Stimulated activated CD4-positive, alpha-beta T cell treated with anti-CD3 and anti-CD28 coated beads, Interleukin-12 subunit alpha, Interleukin-12 subunit beta, amount 100 ng/mL, for 48 hours (primary cell): Measurements from ENCODE around the gene ALDH1A3.

Experiments
- DNase-seq, 3 donors: peaks; one replicate each; pipeline ENCODE4 v3.0.0-alpha.2; 2020; ENCODE audit warnings: low read depth in 2 of 3, low spot score in 1 of 3

Gene ALDH1A3

DNA sequence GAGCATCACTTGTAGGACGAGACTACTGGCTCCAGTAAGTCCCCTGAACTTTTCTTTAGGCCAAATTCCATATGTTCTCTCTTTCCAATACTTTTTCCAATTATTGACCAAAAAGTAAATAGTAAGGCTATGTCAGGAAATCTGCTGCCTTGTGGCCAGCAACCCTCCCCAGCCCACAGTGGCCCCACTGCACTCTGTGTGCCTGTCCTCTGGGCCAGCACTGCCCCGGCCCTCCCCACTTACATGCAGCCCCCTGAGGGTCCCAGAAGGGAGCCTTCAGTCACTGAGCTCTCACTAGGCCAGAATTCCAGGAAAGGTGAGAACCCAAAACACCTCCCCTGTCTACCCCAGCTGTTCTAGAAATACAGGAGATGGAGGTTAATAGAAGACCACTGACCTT is 21.3 kb upstream of the ALDH1A3 start:
- DNase-seq: no peak

DNA sequence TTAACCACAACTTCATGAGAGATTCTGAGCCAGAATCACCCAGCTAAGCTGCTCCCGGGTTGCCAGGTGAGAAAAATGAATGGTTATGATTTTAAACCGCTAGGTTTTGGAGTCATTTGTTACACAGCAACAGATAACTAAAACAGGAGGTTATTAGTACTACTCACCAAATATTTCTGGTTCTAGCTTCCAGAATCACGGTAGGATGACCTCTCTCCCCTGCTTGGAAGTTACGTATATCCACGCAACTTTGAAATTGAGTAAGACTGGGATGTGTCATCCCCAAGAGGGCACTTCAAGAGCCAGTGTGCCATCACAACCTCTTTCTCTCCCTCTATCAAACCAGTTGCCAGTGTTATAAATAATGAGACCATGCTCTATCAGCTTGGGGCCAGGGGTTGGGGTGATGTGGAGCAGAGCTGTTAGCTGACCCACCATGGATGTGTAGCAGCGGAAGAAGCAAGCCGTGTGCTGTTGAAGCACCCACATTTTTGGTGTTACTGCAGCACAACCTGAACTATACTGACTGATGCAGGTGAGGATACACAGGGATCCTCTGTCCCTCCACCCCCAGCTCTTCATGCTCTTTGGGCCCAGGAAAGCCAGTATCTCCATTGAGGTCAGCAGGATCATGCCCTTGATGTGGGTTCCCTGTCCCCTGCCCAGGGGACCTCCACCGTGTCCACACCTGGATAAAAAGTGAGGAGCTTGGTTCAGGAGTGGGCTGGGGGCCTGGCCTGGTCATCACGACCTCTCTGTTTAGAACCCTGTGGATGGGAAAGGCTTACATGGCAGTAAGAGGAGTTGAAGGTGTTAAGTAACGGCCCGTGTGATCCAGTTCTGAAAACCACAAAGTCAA is 19.4 kb upstream of the ALDH1A3 start:
- no peak for DNase-seq

DNA sequence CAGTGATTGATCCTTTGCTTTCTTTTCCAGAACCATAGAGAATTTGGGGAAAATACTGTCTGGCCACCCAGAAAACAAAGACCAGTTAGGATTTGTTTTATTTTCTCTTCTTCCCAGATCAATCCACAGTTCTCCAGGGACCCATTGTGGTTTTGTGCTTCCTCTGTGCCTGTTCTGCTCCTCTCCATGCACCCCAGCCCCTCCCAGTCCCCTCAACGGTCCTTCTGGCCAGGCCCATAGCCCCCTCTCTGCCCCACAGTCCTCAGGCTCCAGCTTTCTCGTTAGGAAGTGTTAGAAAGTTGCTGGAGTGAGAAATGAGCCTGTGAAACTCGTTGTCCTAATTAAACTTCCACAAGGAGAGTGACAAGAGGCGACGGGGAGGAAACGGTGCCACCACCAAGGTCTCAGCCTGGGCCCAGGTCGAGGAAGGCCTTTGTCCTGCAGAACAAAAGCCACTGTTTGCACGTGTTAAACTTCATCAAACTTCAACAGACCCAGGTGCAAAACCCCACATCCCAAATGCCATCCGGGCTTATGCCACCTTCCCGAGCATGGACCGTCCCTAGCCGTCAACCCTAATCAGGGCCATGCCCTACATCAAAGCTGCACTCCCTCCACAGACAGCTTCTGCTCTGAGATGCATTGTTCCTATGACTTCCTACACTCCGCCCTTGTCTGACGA is 18.7 kb upstream of the ALDH1A3 start:
- no peak for DNase-seq

DNA sequence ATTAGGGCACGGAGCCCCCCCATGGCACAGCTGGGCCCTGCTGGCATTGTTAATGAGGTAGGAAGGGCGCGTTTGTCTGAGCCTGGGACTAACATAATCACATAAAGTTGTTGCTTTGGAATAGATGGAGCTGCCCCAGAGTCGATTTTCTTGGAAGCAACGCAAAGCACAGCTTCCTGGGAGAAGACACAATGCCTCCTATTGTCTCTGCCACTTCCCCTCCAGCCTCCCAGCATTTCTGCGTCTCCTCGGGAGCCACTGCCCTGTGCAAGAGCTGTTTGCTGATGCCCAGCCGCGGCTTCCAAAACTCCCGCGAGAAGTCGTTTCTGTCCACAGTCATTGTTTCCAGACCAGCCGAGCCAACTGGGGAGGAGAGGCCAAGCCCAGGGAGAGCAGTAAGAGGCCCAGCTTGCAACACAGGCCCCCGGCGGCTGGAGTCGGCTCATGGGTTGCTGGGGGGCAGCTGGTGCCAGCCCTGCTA is 18.1 kb upstream of the ALDH1A3 start:
- DNase-seq: no peak

DNA sequence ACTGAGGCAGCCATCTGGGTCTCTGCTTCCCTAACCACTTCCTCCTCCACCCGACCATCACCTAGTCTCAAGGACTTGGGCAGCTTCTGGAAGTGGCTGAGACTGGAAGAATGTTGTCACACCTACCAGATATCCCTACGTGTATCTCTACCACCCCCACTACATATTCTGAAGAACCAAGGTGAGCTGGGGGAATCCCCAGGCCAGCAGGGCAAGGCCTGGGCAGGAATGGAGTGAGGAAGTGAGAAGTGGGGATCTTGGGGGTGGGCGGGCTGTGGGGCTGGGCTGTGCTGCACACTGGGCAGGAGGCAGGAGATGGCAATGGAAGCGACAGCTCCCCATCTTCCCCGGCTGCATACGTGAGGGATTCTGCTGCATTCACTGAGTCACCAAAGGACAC is 17.5 kb upstream of the ALDH1A3 start:
- no peak for DNase-seq

DNA sequence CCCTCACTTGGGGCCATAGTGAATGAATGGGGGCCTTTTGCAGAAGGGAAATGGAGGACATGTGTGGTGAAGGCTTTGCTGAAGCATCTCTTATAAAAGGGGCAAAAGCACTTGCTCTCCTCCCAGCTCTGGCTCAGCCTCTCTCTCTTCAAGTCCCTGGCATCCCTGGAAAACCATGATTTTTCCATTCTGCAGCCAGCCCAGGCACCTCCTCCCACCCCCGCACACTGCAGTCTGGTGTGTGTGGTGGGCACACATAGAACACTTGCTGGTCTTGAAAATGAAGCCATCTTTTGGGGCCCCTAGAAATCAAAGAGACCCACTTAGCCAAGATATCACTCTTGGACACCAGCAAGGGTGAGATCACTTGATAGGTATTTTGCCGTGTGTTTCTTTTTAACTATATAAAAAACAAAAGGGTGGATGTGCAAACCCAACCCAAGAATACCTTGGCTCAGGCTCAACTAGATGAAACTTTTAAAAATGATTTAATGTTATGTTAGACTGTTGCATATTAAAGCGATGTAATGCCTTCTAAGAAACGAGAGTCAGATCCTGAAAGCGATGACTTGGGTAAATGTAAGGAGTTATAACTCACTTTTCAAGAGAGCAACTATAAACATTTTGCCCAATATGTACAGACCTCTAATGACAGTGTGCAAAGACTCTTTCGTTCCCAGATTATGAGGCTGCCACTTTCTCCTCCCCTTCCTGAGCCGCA is 16.4 kb upstream of the ALDH1A3 start:
- DNase-seq: no peak

DNA sequence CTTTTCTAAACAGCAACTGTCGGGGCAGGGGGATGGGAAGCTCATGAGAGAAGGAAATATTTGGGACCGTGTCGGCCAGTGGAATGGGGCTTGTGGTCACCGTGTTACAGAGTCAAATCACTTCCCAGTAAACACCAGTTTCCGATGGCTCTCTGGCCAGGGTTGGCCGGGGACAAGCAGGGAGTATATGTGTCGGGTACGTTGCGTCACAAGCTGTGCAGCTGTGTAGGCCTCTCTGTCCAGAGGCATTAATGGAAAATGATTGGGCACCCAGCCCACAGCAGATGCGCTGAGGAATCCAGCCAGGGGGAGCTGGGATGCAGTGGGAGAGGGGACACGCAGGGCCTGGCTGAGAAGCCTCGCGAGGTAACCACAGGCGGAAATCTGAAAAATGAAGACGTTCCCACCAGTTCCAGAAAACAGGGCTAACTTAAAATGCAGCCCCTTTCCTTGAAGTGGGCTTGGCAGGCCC is 15.8 kb upstream of the ALDH1A3 start:
- no peak for DNase-seq

DNA sequence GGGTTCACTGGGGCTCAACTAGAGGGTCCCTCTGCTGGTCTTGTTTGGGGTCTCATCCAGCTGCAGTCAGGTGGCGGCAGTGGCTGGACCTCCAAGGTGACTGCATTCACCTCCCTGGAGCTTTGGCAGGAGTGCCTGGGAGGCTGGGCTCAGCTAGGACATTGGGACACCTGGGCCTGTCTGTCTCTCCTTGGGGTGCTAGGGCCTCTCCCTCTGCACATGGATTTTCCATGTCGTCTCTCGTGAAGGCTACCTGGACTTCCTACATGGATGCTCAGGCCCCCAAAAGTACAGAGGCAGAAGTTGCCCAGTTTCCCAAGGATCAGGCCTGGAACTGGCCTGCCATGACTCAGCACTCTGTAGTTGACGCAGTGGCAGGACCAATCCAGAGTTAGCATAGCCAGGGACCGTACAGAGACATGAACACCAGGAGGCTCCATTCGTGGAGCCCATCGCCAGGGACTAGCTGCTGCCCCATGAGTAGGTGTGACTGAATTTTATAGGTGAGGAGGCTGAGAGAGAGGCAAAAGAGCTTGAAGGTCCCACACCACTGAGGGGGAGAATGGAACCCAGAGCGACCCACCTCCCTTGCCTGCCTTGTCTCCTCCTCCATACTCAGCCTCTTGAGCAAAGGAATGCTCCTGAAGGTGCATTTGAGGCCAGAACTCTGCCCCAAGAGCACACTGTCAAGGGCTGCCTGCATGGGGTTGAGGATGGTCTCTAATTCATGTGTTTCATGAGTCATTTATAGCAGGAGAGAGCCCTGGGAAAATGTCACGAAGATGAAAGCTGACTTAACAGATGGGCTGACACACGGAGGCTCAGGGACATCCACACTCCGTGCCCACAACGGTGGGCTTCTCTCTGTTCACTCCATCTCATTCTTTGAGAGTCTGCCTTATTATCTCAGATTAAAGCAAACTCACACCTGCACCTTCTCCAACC is 13.0 kb upstream of the ALDH1A3 start:
- no peak for DNase-seq

DNA sequence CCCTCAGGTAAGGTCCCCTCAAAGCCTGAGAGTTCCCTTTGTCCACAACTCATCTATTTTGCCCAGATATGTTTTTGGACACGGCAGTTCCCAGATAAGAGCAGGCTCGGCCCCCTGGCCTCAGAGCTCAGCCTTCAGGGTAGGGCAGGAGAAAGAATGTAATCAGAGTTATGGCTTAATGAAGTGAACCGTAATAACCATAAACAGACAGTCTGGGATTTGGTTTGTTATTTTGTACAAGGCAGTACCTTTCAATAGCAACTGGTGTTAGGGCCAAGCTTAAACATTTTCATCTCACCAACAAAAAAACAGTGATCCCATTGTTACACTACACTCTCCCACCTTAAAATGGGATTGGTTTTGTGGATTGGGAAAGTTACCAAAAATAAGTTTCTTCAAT is 12.2 kb upstream of the ALDH1A3 start:
- no peak for DNase-seq

DNA sequence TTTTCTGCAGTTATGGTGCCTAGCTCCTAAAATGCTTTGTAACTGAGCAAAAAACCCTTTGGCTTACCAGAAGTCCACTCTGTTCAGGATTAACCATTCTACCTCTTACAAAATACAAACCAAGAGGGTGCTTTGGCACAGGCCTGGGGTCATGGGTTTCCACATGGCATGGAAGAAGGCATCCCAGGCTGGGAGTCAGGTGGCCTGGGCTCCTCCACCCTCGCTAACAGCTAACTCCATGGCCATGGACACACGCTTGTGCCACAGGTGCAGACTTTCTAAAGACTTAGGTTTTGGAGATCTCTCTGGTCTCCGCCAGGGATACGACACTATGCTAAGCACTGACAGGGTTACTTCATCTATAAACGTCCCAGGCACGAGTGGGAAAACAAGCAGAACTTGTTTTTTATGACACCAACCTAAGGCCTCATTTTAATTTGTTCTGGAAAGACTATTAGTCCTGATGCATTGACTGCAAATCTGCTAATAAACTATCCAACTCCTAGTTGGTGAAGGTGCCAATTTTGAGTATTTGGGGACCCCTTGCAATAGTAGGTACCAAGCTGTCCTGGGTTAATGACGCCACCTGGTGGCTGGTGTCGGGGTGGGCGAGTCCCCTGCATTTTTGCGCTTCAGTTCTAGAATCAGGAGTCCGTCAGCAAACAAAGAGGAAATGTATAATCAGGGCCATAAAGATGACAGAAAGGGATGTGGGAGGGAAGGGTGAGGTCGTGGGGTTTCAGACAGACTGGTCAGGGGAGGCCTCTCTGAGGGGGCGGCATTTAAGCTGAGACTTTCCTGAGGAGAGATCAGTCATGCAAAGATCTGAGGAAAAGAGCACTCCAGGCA is 10.3 kb upstream of the ALDH1A3 start:
- DNase-seq: peak in 1 of 3 donors; percentile 16

DNA sequence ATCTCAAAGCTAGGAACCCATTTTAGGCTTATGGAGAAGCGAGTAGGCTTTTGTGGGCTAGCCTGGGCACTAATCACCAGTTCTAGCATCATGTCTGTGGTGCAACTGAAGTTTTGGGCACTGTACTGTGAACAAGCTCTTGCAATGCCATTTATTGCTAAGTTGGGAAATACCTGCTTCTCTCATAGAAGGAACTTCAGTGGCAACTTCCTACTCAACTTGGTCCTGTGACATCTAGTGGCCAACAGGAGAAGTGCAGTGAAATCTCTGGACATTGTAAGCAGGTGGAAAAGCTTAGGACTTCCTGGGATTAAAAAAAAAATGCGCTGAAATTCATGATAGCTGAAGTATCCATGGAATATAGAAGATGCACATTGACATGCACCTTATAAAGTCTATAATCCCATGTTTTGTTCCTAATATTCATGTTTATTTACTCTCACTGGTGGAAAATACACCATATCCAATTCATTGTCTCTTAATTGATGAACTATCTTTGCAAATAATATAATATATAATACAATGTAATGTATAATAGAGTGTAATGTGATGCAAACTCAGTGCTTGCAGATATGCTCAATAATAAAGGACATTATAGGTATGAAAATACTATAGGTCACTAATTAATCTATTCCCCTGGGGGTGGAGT is 6.5 kb upstream of the ALDH1A3 start:
- DNase-seq: peak in 1 of 3 donors; percentile 37

DNA sequence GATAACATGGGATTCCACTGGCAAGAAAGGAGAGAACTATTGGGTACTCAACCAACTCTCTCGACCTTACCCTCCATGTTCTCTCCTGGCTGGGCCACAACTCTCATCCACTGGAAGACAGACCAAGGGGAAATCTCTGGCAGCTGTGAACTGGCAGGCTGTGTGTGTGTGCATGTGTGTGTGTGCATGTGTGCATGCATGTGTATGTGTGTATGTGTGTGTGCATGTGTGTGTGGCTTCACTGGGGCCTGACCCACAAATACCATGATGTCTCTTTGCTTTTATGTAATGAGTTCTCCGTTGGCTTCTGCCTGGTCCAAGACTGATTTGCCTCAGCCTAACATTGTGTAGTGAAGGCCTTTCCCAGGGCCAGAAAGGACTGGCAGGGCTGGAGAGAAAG is 4.1 kb upstream of the ALDH1A3 start:
- DNase-seq: no peak

DNA sequence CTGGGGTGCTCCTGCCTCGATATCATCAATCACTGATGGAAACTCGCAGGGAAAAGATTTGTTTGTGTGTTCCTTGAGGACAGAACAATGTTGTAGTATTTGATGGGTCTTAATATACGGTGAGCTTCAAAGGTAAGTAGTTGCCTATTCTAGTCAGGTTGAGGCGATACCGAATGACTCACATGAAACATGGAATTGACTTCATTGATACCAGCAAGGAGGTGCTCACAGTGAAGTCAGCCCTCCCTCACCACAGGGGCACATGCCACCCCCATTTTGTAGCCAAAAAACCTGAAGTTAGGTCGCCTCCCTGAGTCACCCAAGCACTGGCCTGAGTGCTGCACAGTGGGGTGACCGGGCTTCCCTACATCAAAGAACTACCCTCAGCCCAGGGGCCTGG is 3.7 kb upstream of the ALDH1A3 start:
- DNase-seq: no peak

DNA sequence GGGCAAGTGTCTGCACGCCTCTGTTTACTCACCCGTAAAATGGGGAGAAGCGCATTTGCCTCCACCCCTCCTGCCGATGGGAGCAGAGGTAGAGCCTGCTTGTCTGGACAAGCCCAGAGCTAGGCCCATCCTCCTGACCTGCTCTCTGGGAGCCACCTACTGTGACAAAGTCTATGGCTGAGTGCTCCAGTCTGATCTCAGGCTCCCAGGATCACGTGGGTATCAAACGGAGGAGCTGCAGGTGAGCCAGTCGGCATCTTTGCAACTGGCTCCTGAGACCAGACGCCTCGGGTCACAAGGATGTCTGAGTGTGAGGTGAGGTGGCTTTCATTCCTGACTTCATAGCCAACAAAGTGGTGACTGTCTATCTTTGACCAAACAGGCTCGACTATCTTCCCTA is 2.1 kb upstream of the ALDH1A3 start:
- no peak for DNase-seq

DNA sequence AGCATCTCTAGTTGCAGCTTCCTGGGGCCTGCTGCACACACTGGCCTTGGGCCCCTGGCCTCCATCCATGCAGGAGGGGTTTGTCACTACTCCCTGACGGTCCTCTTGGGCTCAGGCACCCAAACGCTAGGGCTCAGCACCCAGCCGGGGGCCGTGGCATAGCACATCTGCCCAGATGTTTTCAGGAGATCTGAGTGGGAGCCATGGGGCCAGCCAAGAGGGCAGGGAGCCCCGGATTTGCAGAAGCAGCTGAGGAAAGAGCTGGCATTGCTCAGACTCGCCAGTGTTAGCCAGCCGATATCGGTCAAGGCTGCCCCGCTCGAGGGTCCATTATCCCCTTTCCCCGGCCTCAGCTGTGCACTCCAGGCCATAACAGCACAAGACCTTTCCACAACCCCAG is 1.5 kb upstream of the ALDH1A3 start:
- no peak for DNase-seq

DNA sequence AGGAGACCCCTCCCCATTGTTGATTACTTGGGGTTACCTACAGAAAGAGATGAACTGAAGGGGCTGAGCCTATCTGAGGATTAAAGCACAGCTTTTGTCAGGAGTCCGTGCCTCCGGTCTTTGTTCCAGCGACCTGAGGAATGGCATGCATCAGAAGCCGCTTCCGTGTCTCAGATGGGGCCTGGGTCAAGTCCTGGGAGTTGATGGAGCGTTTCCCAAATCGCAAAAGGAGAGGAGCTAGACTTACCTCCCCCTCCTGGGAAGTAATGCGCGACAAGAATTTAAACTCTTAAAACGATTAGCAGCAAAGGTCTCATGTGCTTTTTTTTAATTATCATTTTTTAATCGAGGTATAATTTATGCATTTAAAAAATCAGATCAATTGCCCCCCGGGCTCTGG is 983 bp upstream of the ALDH1A3 start:
- no peak for DNase-seq

DNA sequence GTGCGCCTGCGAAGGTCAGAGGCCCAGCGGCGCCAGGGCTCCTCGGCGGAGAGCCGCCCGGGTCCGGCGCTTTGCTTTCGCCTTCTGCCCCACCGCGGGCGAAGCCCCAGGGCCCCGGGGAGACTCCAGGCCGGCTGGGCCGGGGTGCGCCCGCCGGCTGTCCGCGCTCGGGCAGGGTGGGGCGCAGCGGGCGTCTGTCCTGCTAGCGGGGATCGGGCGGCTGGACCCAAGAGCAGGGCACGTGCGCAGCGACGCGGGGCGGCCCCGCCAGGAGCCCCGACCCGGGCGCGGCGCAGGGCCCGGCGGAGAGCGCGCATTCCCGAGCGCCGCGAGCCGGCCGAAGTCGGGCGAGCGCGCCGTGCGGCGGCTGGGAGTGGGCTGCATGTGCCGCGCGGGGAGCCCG is 569 bp upstream of the ALDH1A3 start:
- no peak for DNase-seq

DNA sequence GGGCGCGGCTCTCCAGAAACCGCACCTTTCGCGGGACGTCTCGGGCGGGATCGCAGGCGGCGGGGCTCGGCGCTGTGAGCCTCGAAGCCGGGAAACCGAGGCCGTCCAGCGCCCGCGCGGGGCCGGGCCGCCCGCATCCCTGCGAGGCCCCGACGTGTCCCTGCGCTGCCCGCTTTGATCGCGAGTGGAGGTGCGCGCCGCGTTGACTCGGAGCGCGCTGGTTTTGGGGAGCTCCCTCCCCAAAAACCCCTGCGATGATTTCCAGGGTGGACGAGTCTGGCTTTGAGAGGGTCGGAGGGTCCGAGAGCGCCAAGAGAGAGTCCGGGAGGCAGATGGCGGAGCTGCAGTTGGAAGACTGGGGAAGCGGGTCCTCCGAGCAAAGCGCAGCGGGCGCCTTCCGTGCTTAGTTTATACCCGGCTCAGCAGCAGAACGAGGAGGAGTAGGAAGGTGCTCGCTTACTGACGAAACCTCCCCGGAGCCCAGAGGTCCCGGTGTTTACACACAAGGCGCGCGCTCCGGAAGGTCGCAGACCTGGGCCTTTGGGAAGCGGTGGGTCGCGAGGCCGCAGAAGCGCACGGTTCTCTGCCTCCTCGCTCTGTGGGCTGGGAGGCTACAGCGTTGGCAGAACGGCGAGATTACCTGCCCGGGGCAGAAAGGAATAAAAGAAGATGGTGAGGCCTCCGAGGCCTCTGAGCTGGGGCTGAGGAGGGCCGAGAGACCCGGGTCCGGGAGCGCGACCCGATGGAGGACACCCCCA is 687 bp downstream of the ALDH1A3 start:
- no peak for DNase-seq

DNA sequence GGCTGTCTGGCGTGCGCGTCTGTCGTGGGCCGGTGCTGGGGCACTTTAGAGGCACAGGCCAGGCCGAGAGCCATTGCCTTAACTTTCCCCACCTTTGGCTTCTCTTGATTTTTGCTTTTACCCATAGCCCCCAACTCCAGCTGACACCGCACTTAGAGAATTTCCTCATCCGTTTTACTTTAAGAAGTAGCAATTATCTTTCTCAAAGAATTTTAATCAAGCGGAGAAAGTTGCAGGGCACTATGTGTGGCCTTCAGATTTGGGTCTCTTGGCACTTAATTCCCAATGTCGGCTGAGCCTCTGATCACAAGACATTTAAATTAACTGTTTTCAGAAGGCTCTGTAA is 1.2 kb downstream of the ALDH1A3 start:
- no peak for DNase-seq
